ENCODE measurements around the gene TEX14. TPM values are rescaled to one million over a fixed set of nuclear protein-coding genes. Genes with fewer than 3 reads are reported as not detected.

Gene TEX14
- total and polyA plus RNA-seq, 4 donors, result 0.16 to 0.24 (median 0.18) TPM; not detected in 1

GRCh38 chr17:58706351-58707140 is 14.7 kb upstream of the TEX14 start:
- Histone ChIP-seq H3K27ac (ENCODE audit: low read depth in 1 of 2, low read length in 2 of 2) (no peak overlapping the region), H3K9me3 (ENCODE audit: control insufficient read depth, low read length) (no peaks in the 10 kb centered on the region), H3K36me3 (ENCODE audit: control insufficient read depth in 1 of 2, insufficient read depth in 2 of 2, low read length in 1 of 2) (no peaks in the 10 kb centered on the region), H3K27me3 (ENCODE audit: control insufficient read depth in 1 of 2, insufficient read depth in 2 of 2, low read length in 1 of 2) (no peaks in the 10 kb centered on the region), H3K4me1 (ENCODE audit: control insufficient read depth in 1 of 2, insufficient read depth in 2 of 2, low read length in 2 of 2) (no peaks in the 10 kb centered on the region), H3K4me3 (ENCODE audit: low read length in 2 of 2) (no peak overlapping the region)
- no peak for ATAC-seq (ENCODE audit: low FRiP score)
- intact Hi-C loops (cut with DNase I), result no loop called here
- no peak for DNase-seq
- WGBS, 2 donors, result 73 to 79% methylated on average over 3 of the region's 3 CpGs

- intact Hi-C loops (cut with DNase I), result no loop called here
- no peak overlapping the region for H3K27ac ChIP-seq (ENCODE audit: low read depth in 1 of 2, low read length in 2 of 2)
- DNase-seq (no peak), ATAC-seq (ENCODE audit: low FRiP score) (no peak)
- H3K36me3 ChIP-seq (ENCODE audit: control insufficient read depth in 1 of 2, insufficient read depth in 2 of 2, low read length in 1 of 2), result no peaks in the 10 kb centered on the region
- WGBS, 2 donors, result 90 to 95% methylated on average over 2 of the region's 2 CpGs
- no peaks in the 10 kb centered on the region for H3K9me3 ChIP-seq (ENCODE audit: control insufficient read depth, low read length)
- H3K27me3 ChIP-seq (ENCODE audit: control insufficient read depth in 1 of 2, insufficient read depth in 2 of 2, low read length in 1 of 2), result no peaks in the 10 kb centered on the region
- H3K4me1 ChIP-seq (ENCODE audit: control insufficient read depth in 1 of 2, insufficient read depth in 2 of 2, low read length in 2 of 2), result no peaks in the 10 kb centered on the region
- no peak overlapping the region for H3K4me3 ChIP-seq (ENCODE audit: low read length in 2 of 2)
Observed at GRCh38 chr17:58703916-58704286, 12.1 kb upstream of the TEX14 start.

DNA sequence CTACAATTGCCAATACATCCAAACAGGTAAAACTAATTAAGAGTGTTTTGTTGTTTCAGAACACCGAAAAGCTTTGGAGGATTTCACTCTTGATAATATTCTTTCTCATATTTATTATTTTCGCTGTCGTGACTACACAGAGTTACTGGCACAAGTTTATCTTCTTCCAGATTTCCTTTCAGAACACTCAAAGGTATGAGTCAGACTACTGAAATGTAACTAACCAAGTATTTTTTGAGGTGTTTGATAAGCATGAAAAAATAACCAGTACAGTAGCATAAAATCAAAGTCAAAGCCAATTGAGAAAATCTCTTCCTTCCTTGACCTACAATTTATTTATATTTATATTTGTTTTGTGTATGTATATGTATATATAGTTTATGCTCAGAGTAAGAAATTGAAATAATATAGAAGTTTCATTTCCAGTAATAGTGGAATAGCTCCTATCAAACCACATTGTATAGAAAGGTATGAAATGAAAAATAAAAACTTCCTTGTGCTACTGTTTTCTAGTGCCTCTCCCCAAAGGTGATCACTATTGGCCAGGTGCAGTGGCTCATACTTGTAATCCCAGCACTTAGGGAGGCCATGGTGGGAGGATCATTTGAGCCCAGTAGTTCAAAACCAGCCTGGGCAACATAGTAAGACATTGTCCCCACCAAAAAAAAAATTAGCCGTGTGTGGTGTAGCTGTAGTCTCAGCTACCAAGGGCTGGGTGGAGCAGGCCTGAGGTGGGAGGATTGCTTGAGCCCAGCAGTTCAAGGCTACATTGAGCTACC is 11.5 kb upstream of the TEX14 start:
- intact Hi-C loops (cut with DNase I), result no loop called here
- H3K27me3 ChIP-seq (ENCODE audit: control insufficient read depth in 1 of 2, insufficient read depth in 2 of 2, low read length in 1 of 2), result no peaks in the 10 kb centered on the region
- no peaks in the 10 kb centered on the region for H3K9me3 ChIP-seq (ENCODE audit: control insufficient read depth, low read length)
- no peak overlapping the region for H3K4me3 ChIP-seq (ENCODE audit: low read length in 2 of 2)
- no peak for DNase-seq
- H3K4me1 ChIP-seq (ENCODE audit: control insufficient read depth in 1 of 2, insufficient read depth in 2 of 2, low read length in 2 of 2), result no peaks in the 10 kb centered on the region
- WGBS, 2 donors, result 60 to 67% methylated on average over 4 of the region's 4 CpGs
- no peak for ATAC-seq (ENCODE audit: low FRiP score)
- no peak overlapping the region for H3K27ac ChIP-seq (ENCODE audit: low read depth in 1 of 2, low read length in 2 of 2)
- H3K36me3 ChIP-seq (ENCODE audit: control insufficient read depth in 1 of 2, insufficient read depth in 2 of 2, low read length in 1 of 2), result no peaks in the 10 kb centered on the region

GRCh38 chr17:58702708-58703107 is 10.9 kb upstream of the TEX14 start:
- Histone ChIP-seq H3K27me3 (ENCODE audit: control insufficient read depth in 1 of 2, insufficient read depth in 2 of 2, low read length in 1 of 2) (no peaks in the 10 kb centered on the region), H3K9me3 (ENCODE audit: control insufficient read depth, low read length) (no peaks in the 10 kb centered on the region), H3K27ac (ENCODE audit: low read depth in 1 of 2, low read length in 2 of 2) (no peak overlapping the region), H3K4me1 (ENCODE audit: control insufficient read depth in 1 of 2, insufficient read depth in 2 of 2, low read length in 2 of 2) (no peaks in the 10 kb centered on the region), H3K36me3 (ENCODE audit: control insufficient read depth in 1 of 2, insufficient read depth in 2 of 2, low read length in 1 of 2) (no peaks in the 10 kb centered on the region), H3K4me3 (ENCODE audit: low read length in 2 of 2) (no peak overlapping the region)
- ATAC-seq (ENCODE audit: low FRiP score) (no peak), DNase-seq (no peak)
- 85% methylated on average over 8 of the region's 8 CpGs for WGBS, 2 donors
- intact Hi-C loops (cut with DNase I), result no loop called here

GRCh38 chr17:58702045-58702476 is 10.2 kb upstream of the TEX14 start:
- no peaks in the 10 kb centered on the region for H3K9me3 ChIP-seq (ENCODE audit: control insufficient read depth, low read length)
- WGBS, 2 donors, result 87 to 92% methylated on average over 5 of the region's 5 CpGs
- no peaks in the 10 kb centered on the region for H3K4me1 ChIP-seq (ENCODE audit: control insufficient read depth in 1 of 2, insufficient read depth in 2 of 2, low read length in 2 of 2)
- H3K36me3 ChIP-seq (ENCODE audit: control insufficient read depth in 1 of 2, insufficient read depth in 2 of 2, low read length in 1 of 2), result no peaks in the 10 kb centered on the region
- no peak overlapping the region for H3K27ac ChIP-seq (ENCODE audit: low read depth in 1 of 2, low read length in 2 of 2)
- no peak overlapping the region for H3K4me3 ChIP-seq (ENCODE audit: low read length in 2 of 2)
- DNase-seq (no peak), ATAC-seq (ENCODE audit: low FRiP score) (no peak)
- intact Hi-C loops (cut with DNase I), result no loop called here
- H3K27me3 ChIP-seq (ENCODE audit: control insufficient read depth in 1 of 2, insufficient read depth in 2 of 2, low read length in 1 of 2), result no peaks in the 10 kb centered on the region

DNA sequence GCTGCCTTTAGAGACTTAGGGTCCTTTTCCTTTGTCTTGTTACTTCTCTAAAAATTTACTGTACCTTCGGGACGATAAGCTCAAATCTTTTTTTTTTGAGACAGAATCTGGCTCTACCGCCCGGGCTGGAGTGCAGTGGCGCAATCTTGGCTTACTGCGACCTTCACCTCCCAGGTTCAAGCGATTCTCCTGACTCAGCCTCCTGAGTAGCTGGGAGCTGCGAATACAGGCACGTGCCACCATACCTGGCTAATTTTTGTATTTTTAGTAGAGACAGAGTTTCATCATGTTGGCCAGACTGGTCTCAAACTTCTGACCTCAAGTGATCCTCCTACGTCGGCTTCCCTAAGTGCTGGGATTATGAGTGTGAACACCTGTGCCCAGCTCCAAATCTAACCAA is 7.9 kb upstream of the TEX14 start:
- H3K36me3 ChIP-seq (ENCODE audit: control insufficient read depth in 1 of 2, insufficient read depth in 2 of 2, low read length in 1 of 2), result no peaks in the 10 kb centered on the region
- H3K4me1 ChIP-seq (ENCODE audit: control insufficient read depth in 1 of 2, insufficient read depth in 2 of 2, low read length in 2 of 2), result no peaks in the 10 kb centered on the region
- no peaks in the 10 kb centered on the region for H3K9me3 ChIP-seq (ENCODE audit: control insufficient read depth, low read length)
- no peak for ATAC-seq (ENCODE audit: low FRiP score)
- 96 to 97% methylated on average over 11 of the region's 11 CpGs for WGBS, 2 donors
- intact Hi-C loops (cut with DNase I), result loop anchor here in 1 of 2 donors (10.0 kb wide), 2 partner anchors 115 to 185 kb away; partner anchors contain the start of gene MTMR4
- no peak overlapping the region for H3K27ac ChIP-seq (ENCODE audit: low read depth in 1 of 2, low read length in 2 of 2)
- H3K27me3 ChIP-seq (ENCODE audit: control insufficient read depth in 1 of 2, insufficient read depth in 2 of 2, low read length in 1 of 2), result no peaks in the 10 kb centered on the region
- no peak for DNase-seq
- H3K4me3 ChIP-seq (ENCODE audit: low read length in 2 of 2), result no peak overlapping the region

- Histone ChIP-seq H3K36me3 (ENCODE audit: control insufficient read depth in 1 of 2, insufficient read depth in 2 of 2, low read length in 1 of 2) (no peaks in the 10 kb centered on the region), H3K4me1 (ENCODE audit: control insufficient read depth in 1 of 2, insufficient read depth in 2 of 2, low read length in 2 of 2) (no peaks in the 10 kb centered on the region), H3K4me3 (ENCODE audit: low read length in 2 of 2) (no peak overlapping the region), H3K27ac (ENCODE audit: low read depth in 1 of 2, low read length in 2 of 2) (no peak overlapping the region), H3K9me3 (ENCODE audit: control insufficient read depth, low read length) (no peaks in the 10 kb centered on the region), H3K27me3 (ENCODE audit: control insufficient read depth in 1 of 2, insufficient read depth in 2 of 2, low read length in 1 of 2) (no peaks in the 10 kb centered on the region)
- WGBS, 2 donors, result 91 to 98% methylated on average over 1 of the region's 1 CpG
- DNase-seq, result no peak
- no peak for ATAC-seq (ENCODE audit: low FRiP score)
- intact Hi-C loops (cut with DNase I), result loop anchor here (5.0 to 10.0 kb wide), 4 partner anchors 63 to 180 kb away; partner anchors contain the start of gene MTMR4 (in 1 of the 2)
Observed at GRCh38 chr17:58694826-58695225, 3.0 kb upstream of the TEX14 start.

- H3K4me3 ChIP-seq (ENCODE audit: low read length in 2 of 2), result no peak overlapping the region
- H3K9me3 ChIP-seq (ENCODE audit: control insufficient read depth, low read length), result no peaks in the 10 kb centered on the region
- no peaks in the 10 kb centered on the region for H3K36me3 ChIP-seq (ENCODE audit: control insufficient read depth in 1 of 2, insufficient read depth in 2 of 2, low read length in 1 of 2)
- no peak overlapping the region for H3K27ac ChIP-seq (ENCODE audit: low read depth in 1 of 2, low read length in 2 of 2)
- H3K27me3 ChIP-seq (ENCODE audit: control insufficient read depth in 1 of 2, insufficient read depth in 2 of 2, low read length in 1 of 2), result no peaks in the 10 kb centered on the region
- ATAC-seq (ENCODE audit: low FRiP score) (no peak), DNase-seq (no peak)
- intact Hi-C loops (cut with DNase I), result loop anchor here (5.0 to 10.0 kb wide), 4 partner anchors 62 to 180 kb away; partner anchors contain the start of gene MTMR4 (in 1 of the 2)
- 91 to 92% methylated on average over 8 of the region's 8 CpGs for WGBS, 2 donors
- no peaks in the 10 kb centered on the region for H3K4me1 ChIP-seq (ENCODE audit: control insufficient read depth in 1 of 2, insufficient read depth in 2 of 2, low read length in 2 of 2)
Observed at GRCh38 chr17:58694302-58694701, 2.5 kb upstream of the TEX14 start.

All from aorta (tissue), 5 donors.